ENCODE results near the gene ZNF580. TPM values are rescaled to one million over a fixed set of nuclear protein-coding genes. Genes with fewer than 3 reads are reported as not detected.

ZNF580 gene
- total RNA-seq, 1 experiment from 2014 or later = 22.8 TPM

DNA sequence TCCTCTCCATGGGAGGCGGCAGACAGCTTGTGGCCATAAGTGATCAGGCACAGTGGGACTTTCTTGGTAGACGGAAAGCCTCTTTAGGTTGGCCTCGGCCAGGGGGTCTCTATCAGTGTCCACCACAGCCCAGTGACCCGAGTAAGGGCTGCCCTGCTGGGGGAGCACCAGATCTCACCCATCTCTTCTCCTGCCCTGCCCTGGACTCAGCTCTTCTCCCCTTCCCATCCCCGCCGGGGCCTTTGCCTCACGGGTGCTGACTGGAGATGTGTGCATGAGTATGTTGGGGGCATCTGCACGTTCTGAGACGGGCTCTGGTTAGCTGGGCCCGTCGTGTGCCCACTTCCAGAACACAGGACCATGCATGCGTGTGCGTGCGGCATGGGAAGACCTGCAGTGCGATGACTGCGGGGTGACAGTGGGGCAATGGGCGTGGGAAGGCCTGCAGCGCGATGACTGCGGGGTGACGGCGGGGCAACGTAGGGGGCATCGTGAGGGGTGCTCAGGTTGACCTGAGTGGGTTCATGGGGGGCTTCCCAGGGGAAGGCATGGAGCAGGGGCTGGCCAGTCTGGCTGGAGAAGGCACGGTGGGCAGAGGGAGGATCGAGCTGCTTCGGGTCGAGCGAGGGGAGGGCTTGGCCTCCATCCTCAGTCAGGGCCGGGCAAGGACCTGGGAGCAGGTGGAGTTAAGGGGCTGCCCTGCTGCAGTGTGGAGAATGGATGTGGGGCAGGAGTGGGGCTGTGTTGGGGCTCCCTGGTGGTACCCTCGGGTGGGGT lies 50.2 kb downstream of the ZNF580 start:
- H3K56ac ChIP-seq (ENCODE audit: insufficient read length, low read depth, low read length) = no peak overlapping the region
- H2BK20ac ChIP-seq (ENCODE audit: low read depth, low read length, poor library complexity, severe bottlenecking) = no peak overlapping the region
- no peaks in the 10 kb centered on the region for H3K79me2 ChIP-seq (ENCODE audit: insufficient read depth, low read length)
- H3K18ac ChIP-seq (ENCODE audit: insufficient read length, low read depth, low read length) = no peak overlapping the region
- H3K23me2 ChIP-seq (ENCODE audit: insufficient read length, low read depth, low read length, poor library complexity, severe bottlenecking) = no peaks in the 10 kb centered on the region
- H2BK120ac ChIP-seq (ENCODE audit: low read depth, low read length, poor library complexity, severe bottlenecking) = no peak overlapping the region
- H4K91ac ChIP-seq (ENCODE audit: insufficient read length, low read depth, low read length) = no peak overlapping the region
- no peak overlapping the region for H3K23ac ChIP-seq (ENCODE audit: insufficient read length, low read depth, low read length)
- H3K4me1 Mint-ChIP-seq = no peaks in the 10 kb centered on the region
- H2AK5ac ChIP-seq (ENCODE audit: insufficient read length, low read length) = no peak overlapping the region
- no peaks in the 10 kb centered on the region for H4K20me1 ChIP-seq (ENCODE audit: control insufficient read depth, insufficient read depth, insufficient read length)
- H3K9ac ChIP-seq (ENCODE audit: extremely low read depth, insufficient read length, low read length) = no peak overlapping the region
- no peak overlapping the region for H2BK5ac ChIP-seq (ENCODE audit: insufficient read length, low read length)
- H2AFZ ChIP-seq (ENCODE audit: low read length) = no peak overlapping the region
- H2BK12ac ChIP-seq (ENCODE audit: insufficient read length, low read depth, low read length) = no peak overlapping the region
- no peak overlapping the region for H2BK15ac ChIP-seq (ENCODE audit: low read depth, low read length)
- H3K4me2 ChIP-seq (ENCODE audit: insufficient read depth, insufficient read length, low read length) = no peak overlapping the region
- no peak overlapping the region; the same call in 1 of the 2 replicates for H3K14ac ChIP-seq (ENCODE audit: insufficient read depth, low read length)
- H3K4me3 Mint-ChIP-seq = no peak overlapping the region
- no peaks in the 10 kb centered on the region for H3K4me1 ChIP-seq (ENCODE audit: insufficient read depth, low read length)
- H3K27ac ChIP-seq (ENCODE audit: insufficient read length, low read depth, low read length) = no peak overlapping the region
- no peaks in the 10 kb centered on the region for H3K27me3 ChIP-seq (ENCODE audit: insufficient read depth, low read length)
- TF ChIP-seq, protein P1, sequence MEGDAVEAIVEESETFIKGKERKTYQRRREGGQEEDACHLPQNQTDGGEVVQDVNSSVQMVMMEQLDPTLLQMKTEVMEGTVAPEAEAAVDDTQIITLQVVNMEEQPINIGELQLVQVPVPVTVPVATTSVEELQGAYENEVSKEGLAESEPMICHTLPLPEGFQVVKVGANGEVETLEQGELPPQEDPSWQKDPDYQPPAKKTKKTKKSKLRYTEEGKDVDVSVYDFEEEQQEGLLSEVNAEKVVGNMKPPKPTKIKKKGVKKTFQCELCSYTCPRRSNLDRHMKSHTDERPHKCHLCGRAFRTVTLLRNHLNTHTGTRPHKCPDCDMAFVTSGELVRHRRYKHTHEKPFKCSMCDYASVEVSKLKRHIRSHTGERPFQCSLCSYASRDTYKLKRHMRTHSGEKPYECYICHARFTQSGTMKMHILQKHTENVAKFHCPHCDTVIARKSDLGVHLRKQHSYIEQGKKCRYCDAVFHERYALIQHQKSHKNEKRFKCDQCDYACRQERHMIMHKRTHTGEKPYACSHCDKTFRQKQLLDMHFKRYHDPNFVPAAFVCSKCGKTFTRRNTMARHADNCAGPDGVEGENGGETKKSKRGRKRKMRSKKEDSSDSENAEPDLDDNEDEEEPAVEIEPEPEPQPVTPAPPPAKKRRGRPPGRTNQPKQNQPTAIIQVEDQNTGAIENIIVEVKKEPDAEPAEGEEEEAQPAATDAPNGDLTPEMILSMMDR (conservative IDR thresholded peaks at IDR 0.05) = no peak
- no peak overlapping the region for H3K4ac ChIP-seq (ENCODE audit: low read depth, low read length)
- H3K9me3 Mint-ChIP-seq = no peaks in the 10 kb centered on the region; a peak in 1 of 5 replicates
- no CpG with 5 or more reads among the region's 31 CpGs for WGBS (ENCODE audit: extremely low coverage, insufficient read length, low lambda C conversion rate)
- H3K27me3 Mint-ChIP-seq (ENCODE audit: low read depth) = no peaks in the 10 kb centered on the region
- H3K79me1 ChIP-seq (ENCODE audit: insufficient read depth, low read depth, low read length, poor library complexity, severe bottlenecking) = no peaks in the 10 kb centered on the region
- no peak overlapping the region for H3T11ph ChIP-seq (ENCODE audit: low read length)
- no peak overlapping the region; a peak in 1 of 7 replicates for H3K27ac Mint-ChIP-seq
- H4K5ac ChIP-seq (ENCODE audit: insufficient read length, low read depth, low read length) = no peak overlapping the region
- H3K9me3 ChIP-seq (ENCODE audit: control insufficient read depth, low read depth, low read length) = no peaks in the 10 kb centered on the region
- H3K36me3 Mint-ChIP-seq (ENCODE audit: insufficient read depth in 1 of 3, low read depth in 3 of 3) = peaks cover 26 to 63% (median 53%) of the 10 kb centered on the region in 3 experiments; a peak in 6 of 7 replicates
- H4K8ac ChIP-seq (replicated peaks; ENCODE audit: insufficient read length, low read depth, low read length) = no peak overlapping the region
- DNase-seq = no peak
